ENCODE results near the gene ELOVL5.

The ELOVL5 gene

DNA sequence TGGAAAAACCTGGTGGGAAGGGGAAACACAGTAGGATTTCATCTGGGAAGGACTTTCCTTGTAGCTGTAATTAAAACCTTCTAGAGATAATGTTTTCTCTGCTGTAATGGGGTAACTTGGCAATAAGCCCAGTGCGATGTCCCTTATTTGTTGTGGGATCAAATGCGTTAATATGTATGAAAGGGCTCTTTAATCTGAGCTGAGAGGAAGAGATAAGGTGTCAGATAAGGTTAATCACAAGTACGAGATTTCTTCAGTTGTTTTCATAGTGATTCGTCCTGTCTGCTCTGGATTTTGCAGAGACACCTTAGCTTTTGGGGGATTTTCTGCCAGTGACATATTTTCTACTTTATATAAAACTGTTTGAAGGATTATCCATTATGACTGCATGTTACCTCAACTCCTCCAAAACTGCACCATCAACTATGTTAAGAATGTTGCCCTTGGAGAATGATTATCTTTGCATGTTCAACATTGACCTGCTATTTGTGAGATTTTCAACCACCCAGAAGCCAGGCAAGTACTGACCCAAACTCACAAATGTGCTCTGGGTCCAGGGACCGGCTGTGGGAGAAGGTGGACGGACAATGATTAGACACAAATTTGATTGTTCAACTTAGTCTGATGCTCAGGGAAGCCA, 21.2 kb upstream of the ELOVL5 start:
- intact Hi-C loops (cut with micrococcal nuclease) = no loop called here
- no peak overlapping the region for H3K27ac Mint-ChIP-seq
- H3K36me3 Mint-ChIP-seq (ENCODE audit: low read depth) = no peaks in the 10 kb centered on the region
- H3K9me3 Mint-ChIP-seq = peaks cover 15% of the 10 kb centered on the region
- H3K27me3 Mint-ChIP-seq = peaks cover 10% of the 10 kb centered on the region
- H3K4me1 Mint-ChIP-seq (ENCODE audit: low read depth) = peaks cover 7% of the 10 kb centered on the region
- H3K4me3 Mint-ChIP-seq = no peak overlapping the region

DNA sequence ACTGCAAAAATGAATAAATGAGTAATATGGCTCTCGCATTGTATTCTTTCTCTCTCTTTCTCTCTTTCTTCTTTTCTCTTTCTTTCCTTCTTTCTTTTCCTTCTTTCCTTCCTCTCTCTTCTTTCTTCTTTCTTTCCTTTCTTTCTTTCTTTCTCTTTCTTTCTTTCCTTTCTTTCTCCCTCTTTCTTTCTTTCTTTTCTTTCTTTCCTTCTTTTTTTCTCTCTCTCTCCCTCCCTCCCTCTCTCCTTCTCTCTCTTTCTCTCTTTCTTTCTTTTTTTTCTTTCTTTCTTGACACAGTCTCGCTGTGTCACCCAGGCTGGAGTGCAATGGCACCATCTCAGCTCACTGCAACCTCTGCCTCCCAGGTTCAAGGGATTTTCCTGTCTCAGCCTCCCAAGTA, 20.3 kb upstream of the ELOVL5 start:
- peaks cover 15% of the 10 kb centered on the region for H3K9me3 Mint-ChIP-seq
- intact Hi-C loops (cut with micrococcal nuclease) = no loop called here

DNA sequence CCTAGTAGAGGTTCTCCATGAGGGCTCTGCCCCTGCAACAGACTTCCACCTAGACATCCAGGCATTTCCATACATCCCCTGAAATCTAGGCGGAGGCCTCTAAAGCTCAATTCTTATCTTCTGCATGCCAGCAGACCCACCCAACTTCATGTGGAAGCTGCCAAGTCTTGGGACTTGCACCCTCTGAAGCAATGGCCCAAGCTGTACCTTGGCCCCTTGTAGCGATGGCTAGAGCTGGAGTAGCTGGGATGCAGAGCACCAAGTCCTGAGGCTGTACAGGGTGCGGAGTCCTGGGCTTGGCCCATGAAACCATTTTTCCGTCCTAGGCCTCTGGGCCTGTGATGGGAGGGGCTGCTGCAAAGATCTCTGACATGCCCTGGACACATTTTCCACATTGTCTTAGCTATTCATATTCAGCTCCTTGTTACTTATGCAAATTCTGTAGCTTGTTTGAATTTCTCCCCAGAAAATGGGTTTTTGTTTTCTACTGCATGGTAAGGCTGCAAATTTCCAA, 17.4 kb upstream of the ELOVL5 start:
- intact Hi-C loops (cut with micrococcal nuclease) = no loop called here
- Mint-ChIP-seq H3K9me3 (peaks cover 15% of the 10 kb centered on the region), H3K4me3 (no peak overlapping the region), H3K4me1 (ENCODE audit: low read depth) (peaks cover 11% of the 10 kb centered on the region), H3K36me3 (ENCODE audit: low read depth) (no peaks in the 10 kb centered on the region), H3K27me3 (peaks cover 11% of the 10 kb centered on the region), H3K27ac (no peak overlapping the region)

More for the DNA sequence above, 20.3 kb upstream of the ELOVL5 start:
- Mint-ChIP-seq H3K4me1 (ENCODE audit: low read depth) (peaks cover 7% of the 10 kb centered on the region), H3K27me3 (peaks cover 7% of the 10 kb centered on the region), H3K27ac (no peak overlapping the region), H3K4me3 (no peak overlapping the region), H3K36me3 (ENCODE audit: low read depth) (no peaks in the 10 kb centered on the region)

DNA sequence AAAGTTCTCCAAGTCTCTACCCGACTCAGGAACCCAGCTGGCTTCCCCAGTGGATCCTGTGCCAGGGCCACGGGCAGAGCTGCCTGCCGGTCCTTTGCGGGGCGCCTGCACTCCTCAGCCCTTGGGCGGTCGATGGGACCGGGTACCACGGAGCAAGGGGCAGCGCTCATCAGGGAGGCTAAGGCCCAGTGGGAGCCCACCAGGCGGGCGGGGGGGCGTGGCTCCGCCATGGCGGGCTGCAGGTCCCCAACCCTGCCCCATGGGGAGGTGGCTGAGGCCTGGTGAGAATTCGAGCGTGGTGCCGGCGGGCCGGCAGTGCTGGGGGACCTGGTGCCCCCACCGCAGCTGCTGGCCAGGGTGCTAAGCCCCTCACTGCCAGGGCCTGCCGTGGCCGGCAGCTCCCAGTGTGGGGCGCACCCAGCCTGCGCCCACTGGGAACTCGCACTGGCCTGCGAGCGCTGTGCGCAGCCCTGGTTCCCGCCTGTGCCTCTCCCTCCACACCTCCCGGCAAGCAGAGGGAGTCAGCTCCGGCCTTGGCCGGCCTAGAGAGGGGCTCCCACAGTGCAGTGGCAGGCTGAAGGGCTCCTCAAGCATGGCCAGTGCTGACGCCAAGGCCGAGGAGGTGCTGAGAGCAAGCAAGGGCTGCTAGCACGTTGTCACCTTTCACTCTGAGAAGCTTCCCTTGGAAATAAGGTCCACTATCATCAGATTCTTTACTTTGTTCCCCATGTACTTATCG, 14.8 kb upstream of the ELOVL5 start:
- Mint-ChIP-seq H3K36me3 (ENCODE audit: low read depth) (peaks cover 6% of the 10 kb centered on the region), H3K27ac (no peak overlapping the region), H3K4me3 (no peak overlapping the region), H3K4me1 (ENCODE audit: low read depth) (peaks cover 33% of the 10 kb centered on the region), H3K9me3 (peaks cover 15% of the 10 kb centered on the region), H3K27me3 (peaks cover 4% of the 10 kb centered on the region)
- intact Hi-C loops (cut with micrococcal nuclease) = no loop called here

DNA sequence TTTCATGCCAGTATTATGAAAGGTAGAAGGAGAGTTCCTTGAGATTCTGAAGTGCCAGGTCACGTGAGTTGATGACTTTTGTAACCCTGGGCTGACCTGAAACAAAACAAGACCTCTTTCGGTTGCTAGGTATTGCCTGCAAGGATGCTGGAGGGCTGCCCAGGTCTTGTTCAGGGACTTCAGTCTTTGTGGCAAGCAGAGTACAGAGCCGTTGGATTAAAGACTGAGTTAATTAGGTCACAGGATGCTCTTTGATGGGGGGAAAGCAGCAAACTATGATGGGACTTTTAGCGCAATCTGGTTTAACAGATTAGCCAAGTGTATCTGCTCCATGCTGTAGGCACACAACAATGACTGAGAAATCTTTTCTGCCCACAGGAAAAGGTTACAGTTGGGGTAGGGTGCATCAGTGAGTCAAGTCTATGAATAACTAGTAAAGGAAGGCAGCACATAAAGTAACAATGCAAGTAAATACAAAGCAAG, 12.8 kb upstream of the ELOVL5 start:
- peaks cover 6% of the 10 kb centered on the region for H3K36me3 Mint-ChIP-seq (ENCODE audit: low read depth)
- H3K27ac Mint-ChIP-seq = peak overlapping the region; percentile 27
- peaks cover 6% of the 10 kb centered on the region for H3K9me3 Mint-ChIP-seq
- peaks cover 35% of the 10 kb centered on the region for H3K4me1 Mint-ChIP-seq (ENCODE audit: low read depth)
- peaks cover 4% of the 10 kb centered on the region for H3K27me3 Mint-ChIP-seq
- intact Hi-C loops (cut with micrococcal nuclease) = no loop called here
- H3K4me3 Mint-ChIP-seq = no peak overlapping the region

DNA sequence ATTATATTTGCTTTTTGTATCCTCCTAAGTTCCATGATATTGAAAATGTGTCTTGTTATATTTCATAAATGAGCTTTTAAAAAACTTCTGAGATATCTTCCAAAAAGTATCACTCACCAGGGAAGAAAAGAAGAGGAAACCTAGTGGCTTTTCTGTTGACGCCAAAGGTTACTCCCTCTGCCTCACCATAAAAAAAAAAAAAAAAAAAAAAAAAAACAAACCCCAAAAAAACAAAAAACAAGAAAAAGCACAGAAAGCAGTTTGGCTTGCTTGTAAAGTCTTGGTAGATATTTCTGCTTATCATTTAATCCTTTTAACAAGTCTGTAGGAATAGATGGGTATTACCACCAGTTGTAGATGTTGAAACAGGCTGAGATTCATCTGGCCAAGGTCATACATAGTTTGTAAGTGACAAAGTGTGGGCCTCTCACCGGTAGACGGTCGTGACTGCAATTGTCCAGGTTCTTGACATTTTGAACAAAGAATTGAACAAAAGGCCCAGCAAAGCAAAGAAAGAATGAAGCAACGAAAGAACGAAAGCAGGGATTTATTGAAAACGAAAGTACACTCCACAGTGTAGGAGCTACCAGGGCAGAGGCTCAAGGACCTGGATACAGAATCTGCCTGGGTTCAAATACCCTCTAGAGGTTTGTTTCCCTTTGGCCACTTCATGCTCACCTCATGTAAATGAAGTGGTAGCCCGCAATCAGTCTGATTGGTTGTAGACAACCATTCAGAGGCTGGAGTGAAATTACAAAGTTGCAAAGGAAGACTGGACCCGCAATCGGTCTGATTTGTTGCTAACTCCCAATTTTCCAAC, 11.6 kb upstream of the ELOVL5 start:
- H3K27ac Mint-ChIP-seq = peak overlapping the region; percentile 94
- no peaks in the 10 kb centered on the region for H3K9me3 Mint-ChIP-seq
- peak overlapping the region; percentile 95 for H3K4me3 Mint-ChIP-seq
- H3K36me3 Mint-ChIP-seq (ENCODE audit: low read depth) = peaks cover 6% of the 10 kb centered on the region
- intact Hi-C loops (cut with micrococcal nuclease) = no loop called here
- peaks cover 35% of the 10 kb centered on the region for H3K4me1 Mint-ChIP-seq (ENCODE audit: low read depth)
- peaks cover 4% of the 10 kb centered on the region for H3K27me3 Mint-ChIP-seq

DNA sequence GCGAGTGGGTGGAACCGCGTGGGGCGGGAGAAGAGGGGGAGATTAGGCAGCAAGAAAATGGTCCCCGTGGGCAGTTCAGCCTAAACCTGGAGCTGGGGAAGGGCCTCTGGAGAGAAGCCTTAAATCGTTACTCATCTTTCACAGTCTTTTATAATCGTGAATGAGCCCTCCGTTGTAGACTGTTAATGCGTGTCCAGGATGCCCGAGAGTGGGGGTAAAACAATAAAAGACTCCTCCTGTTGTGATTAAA, 11.0 kb upstream of the ELOVL5 start:
- Mint-ChIP-seq H3K36me3 (ENCODE audit: low read depth) (peaks cover 6% of the 10 kb centered on the region), H3K9me3 (no peaks in the 10 kb centered on the region), H3K27me3 (peaks cover 4% of the 10 kb centered on the region), H3K4me1 (ENCODE audit: low read depth) (peaks cover 35% of the 10 kb centered on the region), H3K27ac (peak overlapping the region; percentile 94), H3K4me3 (peak overlapping the region; percentile 95)
- intact Hi-C loops (cut with micrococcal nuclease) = loop anchor here (1.0 to 2.0 kb wide), 2 partner anchors 10 to 73 kb away; no protein-coding TSS in a partner anchor

DNA sequence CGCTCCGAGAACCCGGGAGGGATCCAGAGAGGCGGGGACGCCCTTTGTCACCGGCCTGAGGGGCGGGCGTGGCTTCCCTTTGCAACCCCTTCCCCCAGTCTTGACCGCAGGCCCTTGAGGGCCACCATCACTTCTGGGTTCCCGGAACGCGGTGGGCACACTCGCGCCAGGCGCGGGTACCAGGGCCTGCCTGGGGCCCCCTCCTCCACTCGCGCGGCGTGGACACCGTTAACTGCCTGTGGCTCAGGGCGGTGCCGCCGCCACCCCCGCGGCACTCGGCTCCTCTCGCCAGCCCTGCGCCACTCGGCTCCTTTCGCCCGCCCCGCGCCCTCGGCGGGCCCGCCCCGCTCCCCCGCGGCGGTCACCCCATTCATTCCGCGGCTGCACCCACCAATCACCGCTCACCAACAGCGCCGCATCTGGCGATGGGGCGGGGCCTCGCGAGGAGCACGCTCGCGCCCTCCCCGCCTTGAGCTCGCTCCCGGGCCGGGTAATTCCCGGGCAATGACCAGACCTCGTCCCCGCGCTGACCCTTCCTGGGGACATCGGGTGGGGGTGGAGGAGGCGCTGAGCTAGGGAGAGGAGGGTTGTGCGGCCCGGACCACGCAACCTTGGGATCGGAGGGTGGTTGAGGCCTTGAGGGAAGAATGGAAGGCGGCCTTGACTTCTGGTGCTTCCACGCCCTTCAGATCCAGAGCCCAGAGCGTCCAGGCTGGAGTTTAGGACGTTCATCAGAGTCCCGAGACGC, 10.5 kb upstream of the ELOVL5 start:
- H3K27ac Mint-ChIP-seq = peak overlapping the region; percentile 94
- peaks cover 35% of the 10 kb centered on the region for H3K4me1 Mint-ChIP-seq (ENCODE audit: low read depth)
- intact Hi-C loops (cut with micrococcal nuclease) = loop anchor here (1.0 to 2.0 kb wide), 2 partner anchors 10 to 74 kb away; no protein-coding TSS in a partner anchor
- peaks cover 8% of the 10 kb centered on the region for H3K27me3 Mint-ChIP-seq
- peak overlapping the region; percentile 95 for H3K4me3 Mint-ChIP-seq
- H3K36me3 Mint-ChIP-seq (ENCODE audit: low read depth) = peaks cover 6% of the 10 kb centered on the region
- no peaks in the 10 kb centered on the region for H3K9me3 Mint-ChIP-seq

DNA sequence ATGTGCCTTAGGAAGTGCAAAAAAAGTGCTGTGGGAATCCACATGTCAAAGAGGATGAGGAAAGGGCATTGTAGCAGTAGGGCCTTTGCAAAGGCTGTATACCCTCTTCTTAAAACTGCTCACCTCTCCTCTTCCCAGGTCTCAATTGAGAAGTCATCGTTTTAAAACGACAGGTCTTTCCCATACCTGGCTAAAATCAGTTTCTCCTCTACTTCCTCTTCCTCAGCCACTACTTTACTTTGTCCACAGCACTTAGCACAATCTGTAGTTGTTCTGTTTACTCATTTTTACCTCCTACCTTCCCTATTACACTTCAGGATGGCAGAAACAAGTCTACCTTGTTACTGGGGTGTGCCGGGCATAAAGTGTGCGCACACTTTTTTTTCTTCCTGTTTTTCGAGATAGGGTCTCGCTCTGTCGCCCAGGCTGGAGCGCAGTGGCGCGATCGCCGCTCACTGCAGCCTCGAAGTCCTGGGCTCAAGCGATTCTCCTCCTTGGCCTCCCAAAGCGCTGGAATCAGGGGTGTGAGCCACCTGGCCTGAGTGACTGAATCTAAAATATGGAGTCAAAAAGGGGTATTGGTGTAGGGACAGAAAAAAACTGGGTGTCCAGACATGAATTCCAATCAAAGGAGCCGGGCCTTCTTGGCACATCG, 9.8 kb upstream of the ELOVL5 start:
- Mint-ChIP-seq H3K9me3 (no peaks in the 10 kb centered on the region), H3K27me3 (peaks cover 8% of the 10 kb centered on the region), H3K36me3 (ENCODE audit: low read depth) (peaks cover 6% of the 10 kb centered on the region), H3K27ac (peak overlapping the region; percentile 94), H3K4me3 (peak overlapping the region; percentile 95), H3K4me1 (ENCODE audit: low read depth) (peaks cover 38% of the 10 kb centered on the region)
- intact Hi-C loops (cut with micrococcal nuclease) = loop anchor here (1.0 to 2.0 kb wide), 2 partner anchors 9 to 74 kb away; no protein-coding TSS in a partner anchor

DNA sequence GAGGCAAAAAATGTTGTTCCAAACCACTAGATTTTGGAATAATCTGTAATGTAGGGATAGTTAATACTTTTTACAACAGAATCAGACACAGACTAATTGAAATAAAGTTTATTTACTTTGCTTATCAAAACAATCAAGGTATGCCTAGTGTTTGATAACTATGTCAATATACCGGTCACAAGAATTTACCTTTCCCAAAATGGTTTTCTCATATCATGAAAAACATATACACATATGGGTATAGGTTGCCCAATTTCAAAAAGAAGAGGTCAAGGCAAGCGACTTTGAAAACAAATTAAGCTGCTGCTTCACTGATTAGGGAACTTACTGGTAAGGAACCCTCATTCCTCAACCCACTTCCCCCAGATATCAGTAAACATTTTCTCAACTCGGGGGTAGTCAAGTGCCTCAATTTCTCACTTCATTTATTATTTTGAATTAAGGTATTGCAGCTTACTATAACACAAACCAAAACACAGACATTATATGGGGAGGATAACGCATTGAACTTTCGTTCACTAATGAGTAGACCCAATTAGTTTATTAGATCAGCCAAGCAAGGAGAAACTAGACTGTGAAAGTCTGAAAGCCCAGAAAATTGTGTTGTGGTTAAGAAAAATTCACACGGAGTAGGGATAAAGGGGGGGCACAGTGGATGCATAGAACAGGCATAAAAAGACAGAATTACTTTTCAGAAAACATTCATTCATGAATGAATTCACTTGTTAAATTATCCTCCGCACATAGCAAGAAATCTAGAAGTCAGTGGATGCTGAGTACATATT, 9.0 kb upstream of the ELOVL5 start:
- Mint-ChIP-seq H3K36me3 (ENCODE audit: low read depth) (peaks cover 6% of the 10 kb centered on the region), H3K27ac (peak overlapping the region; percentile 94)
- intact Hi-C loops (cut with micrococcal nuclease) = loop anchor here (2.0 kb wide), 1 partner anchor 75 kb away; no protein-coding TSS in a partner anchor

DNA sequence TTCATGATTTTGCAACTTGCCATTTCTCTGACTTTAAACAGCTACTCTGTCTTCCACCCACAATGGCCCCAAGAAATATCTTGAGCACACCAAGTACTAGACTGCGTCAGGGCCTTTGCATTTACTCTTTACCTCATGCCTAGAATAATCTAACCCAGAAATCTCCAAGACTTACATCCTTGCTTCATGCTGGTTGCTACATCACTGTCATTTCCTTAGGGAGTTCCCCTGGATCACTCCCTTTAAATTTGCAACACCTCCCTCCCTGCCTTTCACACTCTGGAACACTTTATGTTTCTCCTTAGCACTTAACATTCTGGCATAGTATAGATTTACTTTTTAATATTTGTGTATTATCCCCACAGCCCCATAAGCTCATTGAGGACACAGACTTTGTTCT, 4.9 kb upstream of the ELOVL5 start:
- peaks cover 19% of the 10 kb centered on the region for H3K4me1 Mint-ChIP-seq (ENCODE audit: low read depth)
- no peak overlapping the region for H3K27ac Mint-ChIP-seq
- peaks cover 7% of the 10 kb centered on the region for H3K27me3 Mint-ChIP-seq
- no peak overlapping the region for H3K4me3 Mint-ChIP-seq
- intact Hi-C loops (cut with micrococcal nuclease) = no loop called here
- H3K9me3 Mint-ChIP-seq = no peaks in the 10 kb centered on the region
- H3K36me3 Mint-ChIP-seq (ENCODE audit: low read depth) = peaks cover under 1% of the 10 kb centered on the region

More for the DNA sequence above, 9.0 kb upstream of the ELOVL5 start:
- Mint-ChIP-seq H3K27me3 (peaks cover 9% of the 10 kb centered on the region), H3K9me3 (no peaks in the 10 kb centered on the region), H3K4me3 (no peak overlapping the region), H3K4me1 (ENCODE audit: low read depth) (peaks cover 40% of the 10 kb centered on the region)

DNA sequence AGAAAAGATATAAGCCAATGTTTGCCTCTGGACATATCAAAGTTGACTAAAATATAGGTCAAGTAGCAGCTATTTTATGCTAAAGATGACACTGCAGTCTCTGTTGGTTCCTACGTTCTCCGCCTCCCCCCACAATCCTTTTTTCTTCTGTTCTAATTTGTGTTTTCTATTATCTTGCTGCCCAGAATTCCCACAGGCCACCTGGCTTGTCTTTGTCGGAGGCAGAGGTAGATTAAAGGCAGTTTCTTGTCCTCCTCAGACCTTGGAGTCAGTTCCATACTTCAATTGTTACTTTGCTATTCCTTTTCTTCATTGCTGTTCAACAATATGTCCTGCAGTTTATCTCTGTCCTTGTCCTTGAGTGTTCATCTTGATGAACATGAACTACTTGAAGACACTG, 3.6 kb upstream of the ELOVL5 start:
- H3K36me3 Mint-ChIP-seq (ENCODE audit: low read depth) = peaks cover 13% of the 10 kb centered on the region
- H3K27ac Mint-ChIP-seq = no peak overlapping the region
- no peaks in the 10 kb centered on the region for H3K9me3 Mint-ChIP-seq
- peaks cover 7% of the 10 kb centered on the region for H3K27me3 Mint-ChIP-seq
- H3K4me1 Mint-ChIP-seq (ENCODE audit: low read depth) = peaks cover 11% of the 10 kb centered on the region
- no peak overlapping the region for H3K4me3 Mint-ChIP-seq
- intact Hi-C loops (cut with micrococcal nuclease) = no loop called here
